Measurements from ENCODE around the gene PRKCE.
A peak's percentile ranks its signal among the peaks of the same experiment; 100 is the strongest.

PRKCE gene

DNA sequence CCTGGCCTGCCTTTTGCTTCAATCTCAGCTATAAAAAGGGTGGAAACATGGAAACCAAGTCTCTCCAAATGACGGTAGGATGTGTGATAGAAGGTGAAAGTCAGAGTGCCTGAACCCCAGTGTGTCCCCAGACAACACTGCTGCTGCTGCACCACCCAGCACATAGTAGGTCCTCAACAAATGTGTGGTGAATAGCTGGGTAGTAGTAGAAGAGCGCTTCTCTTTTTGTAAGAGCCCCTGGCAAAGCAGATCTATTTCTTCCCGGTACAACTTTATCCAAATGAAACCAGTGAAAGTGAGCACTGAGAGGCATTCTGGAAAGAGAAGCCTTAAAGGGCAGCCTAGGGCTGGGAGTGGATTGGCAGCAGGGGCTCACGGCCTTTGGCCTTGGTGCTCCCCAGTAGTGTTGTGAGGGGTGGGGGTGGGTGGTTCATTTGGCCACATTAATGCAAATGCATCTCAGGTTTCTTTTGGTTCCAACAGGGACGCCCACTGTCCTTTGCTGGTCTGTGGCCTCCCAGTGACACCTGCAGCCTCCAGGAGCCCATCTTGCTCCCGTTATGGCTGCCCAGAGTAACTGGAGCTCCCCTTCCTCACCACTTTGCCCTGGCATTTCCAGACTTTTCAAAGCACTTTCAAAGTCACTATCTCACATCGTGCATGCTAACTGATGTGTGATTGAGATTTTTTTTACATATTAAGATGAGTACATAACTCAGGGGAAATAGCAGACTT lies 341.4 kb downstream of the PRKCE start:
- intact Hi-C loops (cut with DNase I; ENCODE audit: low total_unique reads): no loop called here

DNA sequence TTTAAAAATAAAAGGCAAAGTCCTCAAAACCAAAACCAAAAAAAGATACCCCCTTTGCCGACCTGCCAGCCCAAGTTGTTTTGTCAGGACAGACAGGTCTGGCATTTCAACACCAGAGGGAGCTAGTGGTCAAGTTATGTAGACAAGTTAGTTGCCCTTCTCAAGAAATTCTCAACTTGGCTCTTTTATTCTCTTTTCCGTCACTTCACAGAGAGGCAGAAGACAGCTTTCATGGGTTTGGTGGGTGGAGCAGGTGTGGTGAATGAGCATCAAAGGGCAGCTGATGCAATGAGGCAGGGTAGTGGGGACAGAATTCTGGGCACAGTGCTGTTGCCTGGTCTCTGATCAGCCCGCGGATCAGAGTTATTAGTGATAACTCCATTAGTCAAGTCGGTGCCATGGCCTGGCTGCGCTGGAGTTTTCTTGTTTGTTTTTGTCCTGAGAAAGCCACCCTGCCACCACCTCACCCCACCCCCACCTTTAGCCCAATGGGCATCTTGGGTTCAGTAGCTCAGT lies 342.1 kb downstream of the PRKCE start:
- intact Hi-C loops (cut with DNase I; ENCODE audit: low total_unique reads): no loop called here
- peak overlapping the region; percentile 43 to 70 for H3K27ac ChIP-seq
- peak; percentile 79 to 82 for DNase-seq
- TF ChIP-seq, protein P1, sequence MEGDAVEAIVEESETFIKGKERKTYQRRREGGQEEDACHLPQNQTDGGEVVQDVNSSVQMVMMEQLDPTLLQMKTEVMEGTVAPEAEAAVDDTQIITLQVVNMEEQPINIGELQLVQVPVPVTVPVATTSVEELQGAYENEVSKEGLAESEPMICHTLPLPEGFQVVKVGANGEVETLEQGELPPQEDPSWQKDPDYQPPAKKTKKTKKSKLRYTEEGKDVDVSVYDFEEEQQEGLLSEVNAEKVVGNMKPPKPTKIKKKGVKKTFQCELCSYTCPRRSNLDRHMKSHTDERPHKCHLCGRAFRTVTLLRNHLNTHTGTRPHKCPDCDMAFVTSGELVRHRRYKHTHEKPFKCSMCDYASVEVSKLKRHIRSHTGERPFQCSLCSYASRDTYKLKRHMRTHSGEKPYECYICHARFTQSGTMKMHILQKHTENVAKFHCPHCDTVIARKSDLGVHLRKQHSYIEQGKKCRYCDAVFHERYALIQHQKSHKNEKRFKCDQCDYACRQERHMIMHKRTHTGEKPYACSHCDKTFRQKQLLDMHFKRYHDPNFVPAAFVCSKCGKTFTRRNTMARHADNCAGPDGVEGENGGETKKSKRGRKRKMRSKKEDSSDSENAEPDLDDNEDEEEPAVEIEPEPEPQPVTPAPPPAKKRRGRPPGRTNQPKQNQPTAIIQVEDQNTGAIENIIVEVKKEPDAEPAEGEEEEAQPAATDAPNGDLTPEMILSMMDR (IDR thresholded peaks at IDR 0.05): peak; percentile 58 to 75
- no peaks in the 10 kb centered on the region for H3K27me3 ChIP-seq
- no peak overlapping the region for H3K4me3 ChIP-seq
- H3K4me1 ChIP-seq: peaks cover 0 to 47% (median 29%) of the 10 kb centered on the region in 4 donors
- no peaks in the 10 kb centered on the region for H3K9me3 ChIP-seq
- H3K36me3 ChIP-seq: peaks cover 0 to 12% (median 0%) of the 10 kb centered on the region in 3 donors

More for the DNA sequence above, 341.4 kb downstream of the PRKCE start:
- Histone ChIP-seq H3K9me3 (no peaks in the 10 kb centered on the region), H3K27me3 (no peaks in the 10 kb centered on the region), H3K36me3 (peaks cover 0 to 12% (median 0%) of the 10 kb centered on the region in 3 donors), H3K4me3 (peak overlapping the region; percentile 1 to 2), H3K4me1 (peaks cover 0 to 54% (median 32%) of the 10 kb centered on the region in 4 donors), H3K27ac (peak overlapping the region; percentile 43 to 70)
- TF ChIP-seq, protein P1 (IDR thresholded peaks at IDR 0.05): no peak
- DNase-seq: no peak

DNA sequence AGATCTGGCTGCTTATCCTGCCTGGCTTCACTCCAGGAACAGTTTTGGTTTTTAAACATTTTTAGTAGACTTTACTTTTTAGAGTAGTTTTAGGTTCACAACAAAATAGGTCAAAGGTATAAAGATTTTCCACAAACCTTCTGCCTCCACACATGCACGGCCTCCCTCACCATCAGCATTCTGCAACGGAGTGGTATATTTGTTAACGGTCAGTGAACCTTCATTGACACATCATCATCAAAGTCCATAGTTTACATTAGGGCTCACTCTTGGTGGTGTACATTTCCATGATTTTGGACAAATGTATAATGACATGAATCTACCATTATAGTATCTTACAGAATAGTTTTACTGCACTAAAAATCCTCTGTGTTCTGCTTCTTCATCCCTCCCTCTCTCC lies 342.6 kb downstream of the PRKCE start:
- TF ChIP-seq, protein P1 (IDR thresholded peaks at IDR 0.05): no peak
- no peaks in the 10 kb centered on the region for H3K9me3 ChIP-seq
- peaks cover 0 to 42% (median 25%) of the 10 kb centered on the region in 4 donors for H3K4me1 ChIP-seq
- no peaks in the 10 kb centered on the region for H3K27me3 ChIP-seq
- H3K27ac ChIP-seq: peak overlapping the region; percentile 43 to 70
- no peak for DNase-seq
- H3K36me3 ChIP-seq: peaks cover 0 to 9% (median 0%) of the 10 kb centered on the region in 3 donors
- intact Hi-C loops (cut with DNase I; ENCODE audit: low total_unique reads): no loop called here
- no peak overlapping the region for H3K4me3 ChIP-seq

DNA sequence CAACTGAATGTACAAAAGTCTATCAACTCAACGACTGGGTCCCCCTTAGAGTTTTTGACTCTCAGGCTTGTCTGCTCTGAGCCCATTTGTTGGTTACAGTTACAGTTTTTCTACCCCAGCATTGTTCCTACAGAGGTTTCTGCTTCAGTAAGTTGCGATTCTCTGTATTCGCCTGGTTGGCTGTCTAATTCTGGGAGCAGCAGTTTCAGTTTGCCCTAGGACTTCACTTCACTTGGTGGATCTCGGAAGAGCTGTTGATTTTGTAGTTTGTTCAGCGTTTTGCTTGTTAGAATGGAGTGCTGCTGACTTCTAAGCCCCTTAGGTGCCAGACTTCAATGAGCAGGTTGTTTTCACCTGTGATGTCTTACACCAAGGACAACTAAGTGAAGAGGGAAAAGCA lies 349.2 kb downstream of the PRKCE start:
- TF ChIP-seq, protein P1 (IDR thresholded peaks at IDR 0.05): no peak

DNA sequence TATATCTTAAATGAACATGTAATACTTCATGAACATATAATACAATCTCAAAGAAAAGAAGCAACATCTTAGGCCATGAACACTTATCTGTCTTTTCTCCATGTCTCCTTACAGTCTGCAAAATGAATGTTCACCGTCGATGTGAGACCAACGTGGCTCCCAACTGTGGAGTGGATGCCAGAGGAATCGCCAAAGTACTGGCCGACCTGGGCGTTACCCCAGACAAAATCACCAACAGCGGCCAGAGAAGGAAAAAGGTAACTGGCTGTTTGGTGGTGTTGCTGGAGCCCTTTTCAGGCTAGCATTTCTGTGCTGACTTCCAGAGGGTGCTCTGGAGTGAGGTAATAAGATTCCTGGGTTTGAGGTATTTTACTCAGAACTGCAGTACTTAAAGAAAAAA lies 349.8 kb downstream of the PRKCE start:
- Histone ChIP-seq H3K4me3 (no peak overlapping the region), H3K9me3 (no peaks in the 10 kb centered on the region), H3K27ac (peak overlapping the region in 1 of 2 donors; percentile 45), H3K36me3 (peaks cover 0 to 16% (median 0%) of the 10 kb centered on the region in 3 donors), H3K4me1 (peaks cover 0 to 27% (median 5%) of the 10 kb centered on the region in 4 donors), H3K27me3 (no peaks in the 10 kb centered on the region)
- DNase-seq: no peak
- intact Hi-C loops (cut with DNase I; ENCODE audit: low total_unique reads): no loop called here
- TF ChIP-seq, protein P1 (IDR thresholded peaks at IDR 0.05): no peak

More for the DNA sequence above, 349.2 kb downstream of the PRKCE start:
- no peaks in the 10 kb centered on the region for H3K27me3 ChIP-seq
- H3K4me1 ChIP-seq: peaks cover 0 to 27% (median 5%) of the 10 kb centered on the region in 4 donors
- intact Hi-C loops (cut with DNase I; ENCODE audit: low total_unique reads): no loop called here
- peak overlapping the region; percentile 7 to 31 for H3K4me3 ChIP-seq
- peaks cover 0 to 11% (median 0%) of the 10 kb centered on the region in 3 donors for H3K36me3 ChIP-seq
- no peaks in the 10 kb centered on the region for H3K9me3 ChIP-seq
- H3K27ac ChIP-seq: peak overlapping the region in 1 of 2 donors; percentile 45
- no peak for DNase-seq
